ENCODE results near the gene MCU.
"Not testable (repeated sequence)": the region's sequence is repeated elsewhere in the genome, so short reads cannot be mapped to it uniquely, and the experiment has no call there.

Gene MCU

DNA sequence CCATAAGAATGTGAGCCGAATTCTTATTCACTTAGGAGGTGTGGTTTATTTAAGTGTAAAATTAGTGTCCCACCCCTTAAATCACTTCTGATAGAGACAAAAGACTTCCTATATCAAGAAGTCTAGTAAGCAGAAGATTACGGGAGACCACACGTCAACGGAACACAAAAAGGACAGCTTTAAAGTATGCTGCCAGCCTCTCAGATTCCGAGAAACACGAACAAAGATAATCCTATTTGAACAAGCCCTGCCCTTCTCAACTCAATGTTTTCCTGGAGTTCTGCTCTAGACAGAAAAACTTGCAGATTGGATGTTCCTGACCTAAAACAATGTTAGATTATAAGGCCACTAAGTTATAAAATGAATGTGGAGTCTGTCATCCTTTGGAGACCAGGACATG, 4.9 kb upstream of the MCU start:
- DNase-seq (ENCODE audit: low spot score): no peak

GRCh38 chr10:72688208-72688651, 3.7 kb upstream of the MCU start:
- no peak for DNase-seq (ENCODE audit: low spot score)

GRCh38 chr10:72689660-72690059, 2.3 kb upstream of the MCU start:
- DNase-seq (ENCODE audit: low spot score): no peak

DNA sequence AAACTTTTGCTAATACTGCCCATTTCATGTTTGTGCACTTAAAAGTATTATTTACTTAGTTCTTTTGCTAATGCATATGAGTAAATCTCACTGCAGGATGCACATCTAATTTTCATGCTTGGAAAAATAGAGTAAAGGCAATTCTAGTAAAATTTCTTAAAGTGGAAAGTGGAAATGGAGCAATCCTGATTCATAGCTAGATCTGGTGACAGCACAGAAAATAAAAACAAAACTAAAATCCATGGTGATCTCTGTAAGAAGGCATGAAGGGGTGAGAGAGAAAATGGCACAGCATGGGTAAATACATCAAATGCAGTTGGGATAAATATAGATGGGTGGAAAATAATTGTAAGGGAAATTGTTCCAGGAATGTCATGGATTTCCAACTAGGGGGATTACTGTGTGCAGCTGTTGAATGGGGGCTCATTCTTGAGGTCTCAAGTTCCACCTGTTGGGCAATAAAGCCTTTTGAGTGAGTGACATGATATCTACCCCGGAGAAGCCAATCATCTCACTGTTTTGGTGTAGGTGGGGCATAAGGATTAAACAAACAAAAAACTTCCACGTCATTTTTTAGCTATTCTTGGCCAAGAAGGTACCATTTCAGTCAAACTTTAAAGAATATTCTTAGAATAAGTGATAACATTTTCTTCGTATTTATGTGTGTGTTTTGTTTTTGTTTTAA, 1.7 kb upstream of the MCU start:
- DNase-seq (ENCODE audit: low spot score): no peak

DNA sequence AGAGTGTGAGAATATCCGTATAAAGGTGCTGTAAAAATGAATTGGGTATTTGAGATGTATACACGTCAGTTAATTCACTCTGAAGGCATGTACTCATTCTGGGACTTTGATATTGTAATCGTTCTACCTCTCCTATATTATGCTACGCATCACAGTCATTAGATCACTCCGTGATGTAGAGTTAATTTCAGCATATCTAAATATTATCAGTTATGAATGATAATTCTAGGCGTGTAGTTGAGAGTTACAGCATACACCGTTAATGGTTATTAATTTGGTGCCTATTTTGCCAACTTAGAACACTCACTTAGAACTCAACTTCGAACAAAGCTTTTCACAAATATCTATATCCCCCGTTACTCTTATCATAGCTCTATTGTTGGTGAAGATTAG, 477 bp upstream of the MCU start:
- no peak for DNase-seq (ENCODE audit: low spot score)

DNA sequence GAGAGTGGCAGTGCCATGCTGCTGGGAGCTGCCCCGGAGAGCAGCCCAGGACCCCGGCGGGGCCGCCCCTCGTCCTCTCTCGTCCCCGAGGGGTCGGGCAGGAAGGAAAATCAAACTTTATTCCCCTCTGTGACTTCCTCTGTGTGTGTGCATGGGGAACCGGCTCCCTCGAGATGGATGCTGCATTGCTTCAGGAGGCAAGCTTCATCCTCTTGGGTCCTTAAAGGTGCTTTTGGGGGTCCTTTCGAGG, 726 bp downstream of the MCU start:
- DNase-seq (ENCODE audit: low spot score): no peak

GRCh38 chr10:72692994-72693781, 1.2 kb downstream of the MCU start:
- peak; percentile 60 for DNase-seq (ENCODE audit: low spot score)

GRCh38 chr10:72694476-72695369, 2.8 kb downstream of the MCU start:
- peak; percentile 68 for DNase-seq (ENCODE audit: low spot score)

DNA sequence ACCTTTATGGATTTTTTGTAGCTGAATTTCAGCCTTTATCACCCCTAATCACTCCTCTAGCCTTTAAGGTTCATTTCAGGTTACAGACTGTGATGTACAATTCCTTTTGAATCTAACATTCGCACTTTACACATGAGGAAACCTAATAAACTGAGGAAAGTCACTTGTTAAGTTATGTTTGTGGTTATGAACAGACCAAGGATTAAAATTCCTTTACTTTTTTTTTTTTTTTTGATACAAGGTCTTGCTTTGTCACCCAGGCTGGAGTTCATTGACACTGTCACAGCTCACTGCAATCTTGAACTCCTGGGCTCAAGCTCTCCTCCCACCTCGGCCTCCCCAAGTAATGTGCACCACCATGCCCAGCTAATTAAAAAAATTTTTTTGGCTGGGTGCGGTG, 3.6 kb downstream of the MCU start:
- DNase-seq (ENCODE audit: low spot score): no peak

DNA sequence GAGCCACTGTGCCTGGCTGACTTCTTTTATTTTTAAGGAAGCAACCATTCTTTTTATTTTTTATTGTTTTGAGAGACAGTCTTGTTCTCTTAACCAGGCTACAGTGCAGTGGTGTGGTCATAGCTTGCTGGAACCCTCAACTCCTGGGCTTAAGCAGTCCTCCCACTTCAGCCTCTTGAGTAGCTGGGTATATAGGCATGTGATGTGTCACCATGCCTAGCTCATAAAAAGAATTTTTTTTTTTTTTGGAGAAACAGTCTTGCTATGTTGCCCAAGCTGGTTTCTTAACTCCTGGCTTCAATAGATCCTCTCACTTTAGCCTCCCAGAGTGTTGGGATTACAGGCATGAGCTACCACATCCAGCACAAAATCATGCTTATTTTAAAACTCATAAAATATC, 5.8 kb downstream of the MCU start:
- no peak for DNase-seq (ENCODE audit: low spot score)

DNA sequence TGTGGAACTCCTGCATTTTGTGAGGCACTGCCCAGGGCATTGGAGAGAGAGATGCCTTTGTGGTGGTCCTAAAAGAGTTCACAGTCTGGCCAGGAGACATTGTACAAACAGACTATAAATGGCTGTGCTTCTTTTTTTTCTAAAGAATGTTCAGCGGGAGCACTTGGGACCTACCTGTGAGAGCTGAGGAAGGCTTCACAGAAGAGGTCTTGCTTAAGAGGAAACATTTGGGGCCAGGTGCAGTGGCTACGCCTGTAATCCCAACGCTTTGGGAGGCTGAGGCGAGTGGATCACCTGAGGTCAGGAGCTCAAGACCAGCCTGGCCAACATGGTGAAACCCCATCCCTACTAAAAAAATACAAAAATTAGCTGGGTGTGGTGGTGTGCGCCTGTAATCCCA, 10.5 kb downstream of the MCU start:
- not testable (repeated sequence) for DNase-seq (ENCODE audit: low spot score)

GRCh38 chr10:72702868-72703581, 11.1 kb downstream of the MCU start:
- no peak for DNase-seq (ENCODE audit: low spot score)

- no peak for DNase-seq (ENCODE audit: low spot score)
These were observed 12.2 kb downstream of the MCU start for GRCh38 chr10:72704117-72704516.

GRCh38 chr10:72709041-72709440, 17.1 kb downstream of the MCU start:
- no peak for DNase-seq (ENCODE audit: low spot score)

DNA sequence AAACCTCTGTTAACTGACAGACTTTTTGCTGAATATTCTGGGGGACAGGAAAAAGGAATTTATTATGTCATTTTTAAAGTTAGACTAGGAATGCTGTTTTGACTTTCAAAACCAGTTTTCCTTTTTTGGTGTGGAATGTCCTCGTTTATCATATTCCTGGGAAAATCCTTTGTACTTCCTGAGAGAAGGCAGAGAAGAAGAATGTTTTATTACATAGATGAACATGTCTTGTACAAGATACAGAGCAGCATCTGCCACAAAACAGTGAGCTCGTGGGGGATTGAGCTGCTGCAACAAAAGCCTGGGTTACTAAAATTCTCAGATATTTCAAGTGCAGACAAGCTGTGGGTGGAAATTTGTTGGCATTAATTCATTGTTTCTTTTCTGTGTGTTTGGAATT, 20.2 kb downstream of the MCU start:
- no peak for DNase-seq (ENCODE audit: low spot score)

GRCh38 chr10:72719941-72720592, 28.1 kb downstream of the MCU start:
- DNase-seq (ENCODE audit: low spot score): no peak

DNA sequence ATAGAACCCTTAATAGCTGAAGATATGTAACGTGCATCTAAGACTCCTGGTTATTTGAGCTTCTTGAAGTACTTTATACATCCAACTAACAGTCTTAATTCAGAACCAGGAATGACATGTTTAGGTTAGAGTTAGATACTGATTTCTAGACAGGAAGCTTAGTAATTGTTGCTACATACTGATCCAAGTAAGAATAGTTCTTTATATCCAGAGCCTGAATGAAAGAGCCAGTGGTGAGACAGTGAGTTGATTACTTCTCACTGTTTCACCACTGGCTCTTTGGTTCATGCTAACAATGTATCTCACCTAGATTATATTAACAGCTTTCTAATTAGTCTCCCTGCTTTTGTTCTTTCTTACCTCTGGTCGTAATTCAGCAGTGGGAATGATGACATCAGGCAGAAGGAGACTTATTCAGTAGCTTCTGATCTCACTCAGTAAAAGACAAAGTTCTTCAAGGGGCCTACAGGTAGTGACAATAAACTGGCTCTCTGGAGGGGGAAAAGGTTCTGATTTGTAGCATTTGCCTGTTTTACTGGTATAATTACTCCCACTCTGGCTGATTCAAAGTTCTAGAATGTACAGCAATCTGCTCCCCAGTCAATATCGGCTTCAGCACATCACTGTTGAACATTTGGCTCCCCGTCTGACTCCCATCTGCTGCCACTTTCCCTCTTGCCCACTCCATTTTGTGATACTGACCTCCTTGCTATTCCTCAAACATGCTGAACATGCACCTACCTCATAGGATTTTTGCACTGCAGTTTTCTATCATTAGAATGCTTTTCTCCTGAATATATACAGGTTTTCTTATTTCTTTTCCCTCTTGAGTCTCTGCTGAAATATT, 29.1 kb downstream of the MCU start:
- no peak for DNase-seq (ENCODE audit: low spot score)

GRCh38 chr10:72727130-72727529, 35.2 kb downstream of the MCU start:
- no peak for DNase-seq (ENCODE audit: low spot score)

GRCh38 chr10:72728462-72728861, 36.5 kb downstream of the MCU start:
- DNase-seq (ENCODE audit: low spot score): no peak

GRCh38 chr10:72729528-72729927, 37.6 kb downstream of the MCU start:
- no peak for DNase-seq (ENCODE audit: low spot score)

GRCh38 chr10:72730479-72730878, 38.5 kb downstream of the MCU start:
- no peak for DNase-seq (ENCODE audit: low spot score)
